Activated CD8-positive, alpha-beta memory T cell treated with anti-CD3 and anti-CD28 coated beads for 24 hours (primary cell): Measurements from ENCODE around the gene SLFN11.
A peak's percentile ranks its signal among the peaks of the same experiment; 100 is the strongest.
"Not testable (repeated sequence)": the region's sequence is repeated elsewhere in the genome, so short reads cannot be mapped to it uniquely, and the experiment has no call there.

Experiments used
- DNase-seq: peaks from one replicate; pipeline ENCODE4 v3.0.0-alpha.2; 2020

Gene SLFN11

GRCh38 chr17:35373534-35373983 is at the start of gene SLFN11:
Gene SLFN11, minus strand, starts transcription at chr17:35373621. Its CDS starts 9,814 bp downstream, at chr17:35363807.
- peak; percentile 97 for DNase-seq

- not testable (repeated sequence) for DNase-seq
These were observed 47.6 kb upstream of the SLFN11 start for GRCh38 chr17:35421069-35421468.

GRCh38 chr17:35416659-35417058 is 43.2 kb upstream of the SLFN11 start:
- DNase-seq, result no peak

GRCh38 chr17:35414707-35415106 is 41.3 kb upstream of the SLFN11 start:
- not testable (repeated sequence) for DNase-seq

- no peak for DNase-seq
These were observed 40.8 kb upstream of the SLFN11 start for GRCh38 chr17:35414247-35414646.

- no peak for DNase-seq
These were observed 34.1 kb upstream of the SLFN11 start for GRCh38 chr17:35407531-35407930.

- no peak for DNase-seq
These were observed 33.1 kb upstream of the SLFN11 start for GRCh38 chr17:35406568-35406967.

GRCh38 chr17:35404360-35404759 is 30.9 kb upstream of the SLFN11 start:
- DNase-seq, result no peak

GRCh38 chr17:35393783-35394182 is 20.4 kb upstream of the SLFN11 start:
- not testable (repeated sequence) for DNase-seq

GRCh38 chr17:35390663-35391062 is 17.2 kb upstream of the SLFN11 start:
- DNase-seq, result no peak

- no peak for DNase-seq
These were observed 16.7 kb upstream of the SLFN11 start for GRCh38 chr17:35390156-35390555.

GRCh38 chr17:35387496-35387895 is 14.1 kb upstream of the SLFN11 start:
- DNase-seq, result no peak

- no peak for DNase-seq
These were observed 4.3 kb upstream of the SLFN11 start for GRCh38 chr17:35377706-35378105.

- no peak for DNase-seq
These were observed 3.6 kb upstream of the SLFN11 start for GRCh38 chr17:35377068-35377467.

GRCh38 chr17:35376245-35376644 is 2.8 kb upstream of the SLFN11 start:
- no peak for DNase-seq

GRCh38 chr17:35374766-35375344 is 1.4 kb upstream of the SLFN11 start:
- DNase-seq, result no peak

- DNase-seq, result peak; percentile 82
These were observed 754 bp upstream of the SLFN11 start for GRCh38 chr17:35373984-35374765.

GRCh38 chr17:35372846-35373533 is 431 bp downstream of the SLFN11 start:
- DNase-seq, result no peak

GRCh38 chr17:35371934-35372333 is 1.5 kb downstream of the SLFN11 start:
- DNase-seq, result no peak

- no peak for DNase-seq
These were observed 5.2 kb downstream of the SLFN11 start for GRCh38 chr17:35368081-35368830.

- DNase-seq, result no peak
These were observed 12.4 kb downstream of the SLFN11 start for GRCh38 chr17:35361027-35361426.

- DNase-seq, result no peak
These were observed 14.0 kb downstream of the SLFN11 start for GRCh38 chr17:35359398-35359797.

- no peak for DNase-seq
These were observed 21.1 kb downstream of the SLFN11 start for GRCh38 chr17:35352284-35352683.
